Measurements from ENCODE around the gene ARHGAP26. TPM values are rescaled to one million over a fixed set of nuclear protein-coding genes. Genes with fewer than 3 reads are reported as not detected.

ARHGAP26 gene
- total and polyA plus RNA-seq, 2 experiments from 2014 or later: 9.5 to 16.8 TPM

DNA sequence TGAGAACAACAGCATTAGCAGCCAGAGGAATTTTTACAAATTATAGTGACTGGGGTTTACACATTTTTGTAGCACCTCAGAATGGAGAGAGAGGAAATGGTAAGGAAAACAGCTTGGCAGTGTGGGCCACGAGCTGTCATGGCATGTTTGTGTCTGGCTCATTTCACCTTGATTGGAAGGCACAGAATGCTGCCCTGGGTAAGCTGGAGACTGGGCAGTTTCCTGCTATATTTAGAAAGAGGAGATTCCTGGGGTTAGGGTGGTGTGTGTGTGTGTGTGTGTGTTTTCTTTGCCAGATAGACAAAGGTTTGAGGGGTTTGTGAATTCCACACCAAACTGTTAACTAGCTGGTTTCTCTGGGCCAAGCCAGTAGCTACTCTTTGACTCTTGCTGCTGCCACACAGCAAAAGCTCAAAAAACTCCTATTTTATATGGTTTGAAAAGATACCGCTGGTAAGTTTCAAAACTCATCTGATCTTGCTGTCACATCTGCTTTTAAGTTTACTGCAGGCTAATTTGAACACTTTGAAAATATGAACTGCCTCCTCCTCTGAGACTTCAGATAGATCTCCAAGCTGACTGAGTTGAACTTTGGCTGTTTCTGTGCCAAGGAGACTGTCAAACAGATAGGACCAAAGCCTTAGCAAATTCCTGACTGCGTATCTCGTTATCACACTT, 9.1 kb downstream of the ARHGAP26 start:
- H3K36me3 ChIP-seq (ENCODE audit: insufficient read depth): no peaks in the 10 kb centered on the region
- H3K27ac ChIP-seq (ENCODE audit: low read depth): no peak overlapping the region
- Mint-ChIP-seq H3K36me3 (ENCODE audit: low read depth) (no peaks in the 10 kb centered on the region), H3K27ac (peak overlapping the region; percentile 10; the same call in 1 of the 2 replicates), H3K9me3 (no peaks in the 10 kb centered on the region), H3K4me3 (no peak overlapping the region), H3K27me3 (ENCODE audit: insufficient read depth, low read depth, poor library complexity) (peaks cover 3% of the 10 kb centered on the region), H3K4me1 (peaks cover 49% of the 10 kb centered on the region)
- H3F3A ChIP-seq (replicated peaks; ENCODE audit: low read depth): no peaks in the 10 kb centered on the region
- H3K27me3 ChIP-seq (ENCODE audit: insufficient read depth): no peaks in the 10 kb centered on the region
- peaks cover 48% of the 10 kb centered on the region for H3K4me1 ChIP-seq (ENCODE audit: insufficient read depth)
- no peak overlapping the region for H3K4me3 ChIP-seq
- TF ChIP-seq, protein P1, sequence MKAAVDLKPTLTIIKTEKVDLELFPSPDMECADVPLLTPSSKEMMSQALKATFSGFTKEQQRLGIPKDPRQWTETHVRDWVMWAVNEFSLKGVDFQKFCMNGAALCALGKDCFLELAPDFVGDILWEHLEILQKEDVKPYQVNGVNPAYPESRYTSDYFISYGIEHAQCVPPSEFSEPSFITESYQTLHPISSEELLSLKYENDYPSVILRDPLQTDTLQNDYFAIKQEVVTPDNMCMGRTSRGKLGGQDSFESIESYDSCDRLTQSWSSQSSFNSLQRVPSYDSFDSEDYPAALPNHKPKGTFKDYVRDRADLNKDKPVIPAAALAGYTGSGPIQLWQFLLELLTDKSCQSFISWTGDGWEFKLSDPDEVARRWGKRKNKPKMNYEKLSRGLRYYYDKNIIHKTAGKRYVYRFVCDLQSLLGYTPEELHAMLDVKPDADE (IDR thresholded peaks at IDR 0.05): no peak
- peaks cover 89% of the 10 kb centered on the region for H3K79me2 ChIP-seq (replicated peaks; ENCODE audit: insufficient read depth)
- no peak overlapping the region for H3K4me2 ChIP-seq
- no peak overlapping the region for H2AFZ ChIP-seq
- peaks cover 10% of the 10 kb centered on the region for H4K20me1 ChIP-seq (replicated peaks; ENCODE audit: insufficient read depth)
- DNase-seq (ENCODE audit: low spot score) (peak; percentile 43), ATAC-seq (no peak)
- peaks cover 6% of the 10 kb centered on the region; the same call in 1 of the 2 replicates for H3K9me2 ChIP-seq (ENCODE audit: insufficient read depth)

DNA sequence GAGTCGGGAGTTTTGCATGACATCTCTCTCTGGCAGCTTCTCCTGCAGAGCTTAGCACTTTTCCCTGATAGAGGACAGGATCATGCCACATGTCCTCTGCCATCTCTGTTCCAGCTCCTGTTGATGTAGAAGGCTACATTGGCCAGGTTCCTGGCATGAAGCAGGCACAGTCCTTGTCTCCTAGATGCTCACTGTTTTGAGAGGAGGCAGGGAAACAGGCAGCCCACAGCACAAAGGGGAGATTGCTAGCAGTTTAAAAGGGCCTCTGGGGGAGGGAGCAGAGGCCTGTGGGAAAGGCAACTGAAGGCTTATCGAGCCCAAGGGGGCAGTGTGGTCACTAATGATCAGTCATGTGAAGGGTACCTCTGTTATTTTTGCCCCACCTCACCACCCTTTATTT, 10.7 kb downstream of the ARHGAP26 start:
- Mint-ChIP-seq H3K4me1 (peaks cover 57% of the 10 kb centered on the region), H3K27me3 (ENCODE audit: insufficient read depth, low read depth, poor library complexity) (peaks cover 3% of the 10 kb centered on the region), H3K27ac (peak overlapping the region; percentile 41; the same call in 1 of the 2 replicates), H3K4me3 (no peak overlapping the region), H3K9me3 (no peaks in the 10 kb centered on the region), H3K36me3 (ENCODE audit: low read depth) (no peaks in the 10 kb centered on the region)
- Histone ChIP-seq H3K27me3 (ENCODE audit: insufficient read depth) (no peaks in the 10 kb centered on the region), H3K4me2 (no peak overlapping the region), H3K27ac (ENCODE audit: low read depth) (no peak overlapping the region), H3K4me3 (no peak overlapping the region), H3K79me2 (replicated peaks; ENCODE audit: insufficient read depth) (peaks cover 86% of the 10 kb centered on the region), H3K9me2 (ENCODE audit: insufficient read depth) (peaks cover 6% of the 10 kb centered on the region; the same call in 1 of the 2 replicates), H2AFZ (no peak overlapping the region), H3K36me3 (ENCODE audit: insufficient read depth) (no peaks in the 10 kb centered on the region), H3K4me1 (ENCODE audit: insufficient read depth) (peaks cover 52% of the 10 kb centered on the region), H4K20me1 (replicated peaks; ENCODE audit: insufficient read depth) (peaks cover 10% of the 10 kb centered on the region), H3F3A (replicated peaks; ENCODE audit: low read depth) (no peaks in the 10 kb centered on the region)
- ATAC-seq (peak; percentile 21; the same call in 2 of the 3 replicates), DNase-seq (ENCODE audit: low spot score) (no peak)
- TF ChIP-seq ZNF331 (CRISPR knock-in tag; IDR thresholded peaks at IDR 0.05; ENCODE audit: low read depth) (no peak), CREB1 (CRISPR knock-in tag; IDR thresholded peaks at IDR 0.05; ENCODE audit: low read depth) (no peak), CTCF (conservative IDR thresholded peaks at IDR 0.05; ENCODE audit: low read depth in 2 of 2) (peak in 1 of 2 experiments; percentile 33; a peak in 1 of 4 replicates)

DNA sequence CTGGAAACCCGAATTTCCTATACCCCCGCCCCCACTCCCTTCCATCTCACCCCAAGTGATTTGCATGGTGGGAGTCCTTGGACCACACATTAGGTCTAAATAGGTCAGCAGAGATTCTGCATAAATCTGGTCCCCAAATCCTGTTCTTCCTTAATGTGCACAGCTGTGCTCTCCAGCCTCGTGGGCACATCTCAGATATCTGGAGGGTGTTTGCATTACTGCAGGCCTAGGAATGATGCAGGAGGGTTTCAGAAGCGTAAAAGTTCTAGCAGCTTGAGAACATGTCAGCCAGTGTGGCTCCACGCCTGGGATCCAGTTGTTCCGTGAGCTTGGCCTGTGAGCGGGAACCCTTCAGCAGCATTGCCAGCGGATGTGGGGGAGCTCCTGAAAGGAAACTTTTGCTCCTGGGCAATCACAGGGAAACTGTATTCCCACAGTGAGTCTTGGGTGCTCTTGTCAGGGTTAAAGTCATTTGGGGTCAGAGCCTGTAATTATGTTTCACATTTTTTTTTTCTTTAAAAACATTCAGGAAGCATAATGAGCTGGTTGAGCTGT, 12.9 kb downstream of the ARHGAP26 start:
- Histone ChIP-seq H3K36me3 (ENCODE audit: insufficient read depth) (no peaks in the 10 kb centered on the region), H2AFZ (no peak overlapping the region), H3K4me2 (0 out of 2 replicates have a peak overlapping the region, but pooled peaks have one; percentile 33), H3K9me2 (ENCODE audit: insufficient read depth) (no peaks in the 10 kb centered on the region), H3K27ac (ENCODE audit: low read depth) (0 out of 2 replicates have a peak overlapping the region, but pooled peaks have one; percentile 32), H3K4me1 (ENCODE audit: insufficient read depth) (peaks cover 52% of the 10 kb centered on the region), H3K27me3 (ENCODE audit: insufficient read depth) (no peaks in the 10 kb centered on the region), H3F3A (replicated peaks; ENCODE audit: low read depth) (no peaks in the 10 kb centered on the region), H3K4me3 (no peak overlapping the region), H4K20me1 (replicated peaks; ENCODE audit: insufficient read depth) (peaks cover 14% of the 10 kb centered on the region), H3K79me2 (replicated peaks; ENCODE audit: insufficient read depth) (peaks cover 79% of the 10 kb centered on the region)
- Mint-ChIP-seq H3K36me3 (ENCODE audit: low read depth) (no peaks in the 10 kb centered on the region), H3K27ac (peak overlapping the region; percentile 53; the same call in 1 of the 2 replicates), H3K27me3 (ENCODE audit: insufficient read depth, low read depth, poor library complexity) (peaks cover 3% of the 10 kb centered on the region), H3K4me1 (peaks cover 52% of the 10 kb centered on the region), H3K4me3 (no peak overlapping the region), H3K9me3 (no peaks in the 10 kb centered on the region)
- no peak for DNase-seq (ENCODE audit: low spot score)
- peak; percentile 16; the same call in 1 of the 3 replicates for ATAC-seq
- TF ChIP-seq CTCF (conservative IDR thresholded peaks at IDR 0.05; ENCODE audit: low read depth in 2 of 2) (no peak), POLR2AphosphoS5 (IDR thresholded peaks at IDR 0.05; ENCODE audit: low read depth) (no peak), CREB1 (CRISPR knock-in tag; IDR thresholded peaks at IDR 0.05; ENCODE audit: low read depth) (no peak)

All from GM23338 (cell line).